HG02870 (cell line): ENCODE data around the gene SMTNL2.

Source experiments
- ATAC-seq: cut with Tn5 transposase; IDR thresholded peaks from one replicate; pipeline ENCODE4 v1.9.1; 2021; ENCODE audit warnings: mild to moderate bottlenecking, moderate library complexity; ENCODE audit not compliant: unreplicated experiment

SMTNL2 gene

DNA sequence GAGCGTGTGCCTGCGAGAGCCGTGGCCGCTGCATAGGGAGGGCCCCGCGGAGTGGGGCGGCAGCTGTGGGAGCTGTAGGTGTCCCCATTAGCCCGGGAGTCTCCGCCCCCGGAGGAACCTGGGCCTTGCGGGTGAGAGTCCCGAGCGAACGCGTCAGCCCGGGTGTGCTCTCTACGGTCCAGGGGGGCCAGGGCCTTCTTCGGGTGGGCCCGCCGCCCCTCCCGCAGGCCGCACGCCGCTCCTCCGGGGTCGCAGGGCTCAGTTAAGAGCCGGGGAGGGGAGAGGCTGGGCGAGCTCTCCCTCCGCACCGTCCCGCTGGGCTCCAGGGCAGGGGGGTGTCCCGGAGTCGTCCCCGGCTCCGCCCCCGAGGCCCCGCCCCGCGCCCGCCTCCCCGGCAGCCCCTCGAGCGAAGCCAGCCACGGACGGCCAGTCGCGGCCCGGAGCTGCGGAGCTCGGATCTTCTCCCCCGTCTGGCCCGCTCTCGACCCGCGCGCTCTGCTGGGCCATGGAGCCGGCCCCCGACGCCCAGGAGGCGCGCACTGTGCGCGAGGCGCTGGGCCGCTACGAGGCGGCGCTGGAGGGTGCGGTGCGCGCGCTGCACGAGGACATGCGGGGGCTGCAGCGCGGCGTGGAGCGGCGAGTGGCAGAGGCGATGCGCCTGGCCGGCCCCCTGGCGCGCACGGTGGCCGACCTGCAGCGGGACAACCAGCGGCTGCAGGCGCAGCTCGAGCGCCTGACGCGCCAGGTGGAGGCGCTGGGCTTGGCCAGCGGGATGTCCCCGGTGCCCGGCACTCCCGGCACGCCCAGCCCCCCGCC is at the start of gene SMTNL2:
TSS of gene SMTNL2 (plus strand) at position 429 of the 816 bp plus-strand sequence. CDS start at position 506, 77 bp downstream.
- no peak for ATAC-seq

DNA sequence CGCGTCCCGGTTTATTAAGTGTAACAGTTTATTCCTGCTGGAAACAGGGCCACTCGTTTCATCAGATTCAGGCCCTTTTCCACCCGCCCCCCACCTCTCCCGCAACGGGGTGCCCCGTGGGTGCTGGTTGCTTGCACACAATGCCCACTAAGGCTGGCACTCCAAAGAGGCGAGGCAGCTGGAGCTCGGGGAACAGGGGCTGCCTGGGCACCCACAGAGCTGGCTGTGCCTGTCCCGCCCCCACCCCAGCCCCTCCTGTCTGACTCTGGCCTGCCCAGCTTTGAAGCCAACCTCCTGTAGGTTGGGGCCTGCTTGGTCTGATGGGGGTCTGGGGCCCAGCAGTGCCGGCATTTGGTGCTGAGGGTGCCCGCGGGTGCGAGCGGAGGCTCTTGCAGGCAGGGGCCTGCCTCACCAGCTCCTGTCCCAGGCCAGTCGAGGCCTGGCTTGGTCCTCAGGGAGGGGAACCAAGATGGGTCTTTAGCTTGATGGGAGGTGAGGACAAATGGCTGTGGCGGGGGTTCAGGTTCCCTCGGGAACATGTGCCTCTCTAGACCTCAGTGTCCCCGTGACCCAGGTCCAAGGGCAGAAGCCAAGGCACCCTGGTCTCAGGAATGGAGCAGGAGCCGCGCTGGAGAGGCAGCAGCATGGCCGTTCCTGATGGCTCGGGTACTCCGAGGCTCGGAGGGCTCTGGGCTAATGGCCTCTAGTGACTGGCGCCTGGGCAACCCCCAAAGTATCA is 49.2 kb upstream of the SMTNL2 start:
- no peak for ATAC-seq

DNA sequence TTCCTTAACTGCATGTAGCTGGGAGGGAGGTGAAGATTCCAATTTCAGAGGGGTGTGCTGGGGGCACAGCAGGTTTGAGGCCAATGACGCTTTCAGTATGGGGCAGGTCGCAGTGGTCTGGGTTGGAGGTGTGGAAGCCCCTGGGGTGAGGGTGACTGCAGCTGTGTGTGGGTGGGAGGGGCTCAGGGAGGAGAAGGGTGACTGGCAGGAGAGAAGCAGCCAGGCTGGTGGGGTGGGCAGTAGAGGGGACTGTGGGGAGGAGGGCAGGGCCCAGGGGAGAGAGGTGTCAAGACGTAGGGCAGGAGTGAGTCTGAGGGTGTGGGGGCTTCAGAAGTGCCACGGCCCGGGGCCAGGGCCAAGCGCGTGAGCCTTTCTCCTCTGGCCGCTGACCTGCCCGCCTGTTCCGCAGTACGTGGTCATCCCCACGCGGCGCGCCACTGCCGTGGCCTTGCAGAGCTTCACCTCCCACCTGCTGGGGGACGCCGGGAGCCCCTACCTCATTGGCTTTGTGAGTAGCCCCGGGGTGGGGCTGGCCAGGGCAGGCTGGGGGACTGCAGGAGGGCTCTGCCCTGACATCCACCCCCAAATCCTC is 48.6 kb upstream of the SMTNL2 start:
- ATAC-seq, result no peak

DNA sequence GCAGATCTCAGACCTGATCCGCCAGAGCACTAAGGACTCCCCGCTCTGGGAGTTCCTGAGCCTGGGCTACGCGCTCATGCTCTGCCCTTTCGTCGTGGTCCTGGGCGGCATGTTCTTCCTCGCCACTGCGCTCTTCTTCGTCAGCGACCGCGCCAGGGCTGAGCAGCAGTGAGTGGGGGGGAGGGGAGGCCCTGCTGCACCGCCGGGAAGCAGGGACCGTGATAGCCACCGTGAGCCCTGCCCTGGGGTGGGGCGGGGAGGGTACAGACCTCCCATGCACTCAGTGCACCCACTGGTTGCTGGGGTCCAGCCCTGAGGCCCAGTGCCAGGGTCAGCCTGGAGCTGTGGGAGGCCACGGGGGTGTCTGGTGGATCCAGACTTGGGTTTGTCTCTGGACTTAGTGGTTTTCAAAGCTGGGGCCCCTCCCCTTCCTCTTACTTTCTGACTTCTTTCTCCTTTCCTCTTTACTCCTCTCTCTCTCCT is 48.0 kb upstream of the SMTNL2 start:
- ATAC-seq, result no peak

DNA sequence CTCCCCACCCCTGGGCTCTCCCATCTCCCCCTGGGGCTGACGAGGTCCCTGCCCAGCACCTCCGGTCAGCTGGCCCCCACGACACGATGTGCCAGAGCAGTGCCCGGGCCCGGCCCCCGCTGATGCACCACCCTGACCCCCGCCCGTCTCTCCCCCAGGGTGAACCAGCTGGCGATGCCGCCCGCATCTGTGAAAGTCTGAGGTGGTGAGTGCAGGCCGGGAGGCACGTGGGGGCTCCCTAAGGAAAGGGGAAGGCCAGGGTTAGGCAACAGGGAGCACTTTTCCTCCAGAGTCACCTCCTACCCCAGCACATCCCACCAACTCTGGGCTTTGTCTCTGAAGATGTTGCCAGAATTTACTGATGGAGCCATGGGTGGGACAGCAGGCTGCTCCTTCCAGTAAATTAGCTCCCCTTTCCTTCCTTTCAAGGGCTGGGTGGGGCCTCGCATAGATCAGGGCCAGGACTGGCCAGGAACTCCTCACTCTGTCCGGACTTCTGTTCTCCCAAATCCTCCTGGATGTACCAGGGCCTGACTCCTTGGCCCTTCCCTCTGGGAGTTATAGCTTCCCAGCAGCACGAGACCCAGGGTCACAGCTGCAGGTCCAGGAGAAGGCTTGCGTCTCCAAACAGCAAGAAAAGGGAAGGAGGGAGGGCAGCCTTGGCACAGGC is 47.5 kb upstream of the SMTNL2 start:
- no peak for ATAC-seq

DNA sequence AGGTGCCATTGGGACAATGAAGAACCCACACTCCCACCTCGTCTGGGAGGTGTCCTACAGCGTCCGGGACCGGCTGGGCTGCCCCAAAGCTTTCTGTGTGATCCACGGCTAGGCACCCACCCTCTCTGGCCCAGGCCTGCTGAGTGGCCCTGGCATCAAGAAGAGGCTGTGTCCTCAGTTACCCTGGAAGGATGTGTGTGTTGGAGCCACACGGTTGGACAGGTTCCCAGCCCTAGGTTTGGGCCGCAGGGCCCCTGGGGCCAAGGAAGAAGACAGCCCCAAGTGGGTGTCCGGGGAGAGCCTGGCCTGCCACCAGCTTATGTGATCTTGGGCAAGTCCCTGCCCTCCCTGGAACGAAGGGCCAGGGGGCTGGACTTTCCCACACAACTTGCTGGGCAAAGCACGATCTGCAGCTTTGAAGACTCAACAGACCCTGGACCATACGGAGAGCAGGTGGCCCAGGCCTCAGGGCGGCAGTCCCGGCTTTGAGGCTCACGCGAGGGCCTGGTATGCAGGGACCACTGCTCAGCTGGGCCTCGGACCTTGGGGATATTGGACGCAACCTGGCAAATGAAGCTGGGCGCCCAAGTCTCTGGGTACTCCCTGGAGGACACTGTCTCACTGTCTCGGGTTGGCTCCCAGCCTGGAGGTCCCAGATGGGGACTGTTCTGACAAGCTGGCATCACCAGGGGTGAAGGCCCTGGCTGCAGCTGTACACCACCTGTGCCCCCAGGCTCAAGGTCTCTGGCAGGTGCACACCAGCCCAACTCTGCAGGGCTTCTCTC is 46.7 kb upstream of the SMTNL2 start:
- no peak for ATAC-seq

DNA sequence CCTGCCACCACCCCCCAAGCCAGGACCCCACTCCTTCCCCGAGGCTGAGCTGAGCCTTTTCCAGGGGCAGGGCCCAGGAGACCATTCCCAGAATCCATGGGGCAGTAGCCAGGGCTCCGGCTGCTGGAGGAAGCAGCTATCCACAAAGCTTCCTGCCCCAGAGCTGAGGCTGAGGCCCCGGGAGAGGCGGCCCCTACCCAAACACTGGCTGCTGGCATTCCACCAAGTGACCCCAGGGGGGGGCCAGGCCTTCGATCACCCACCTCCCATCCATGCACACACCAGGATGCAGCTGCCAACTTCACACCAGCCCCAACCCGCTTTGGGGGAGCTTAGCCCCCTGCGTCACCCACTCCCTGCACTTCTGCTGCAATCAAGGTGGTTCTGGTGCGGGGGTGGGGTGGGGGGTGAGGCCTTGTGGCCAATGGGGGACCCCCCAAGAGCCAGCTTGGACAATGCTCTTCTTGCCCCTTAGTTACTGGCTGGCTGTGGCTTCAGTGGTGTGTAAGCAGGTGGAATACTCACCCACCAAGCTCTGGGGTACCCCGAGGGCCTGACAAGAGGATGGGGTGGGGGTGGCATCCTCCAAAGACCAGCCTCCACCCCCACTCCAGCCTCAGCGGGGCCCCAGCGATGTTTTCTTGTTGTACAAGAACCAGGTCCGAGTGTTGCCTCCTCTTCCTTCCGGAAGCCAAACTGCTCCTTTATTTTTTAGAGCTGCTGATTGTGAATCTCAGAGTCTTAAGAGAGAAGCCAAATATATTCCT is 45.9 kb upstream of the SMTNL2 start:
- ATAC-seq, result no peak

DNA sequence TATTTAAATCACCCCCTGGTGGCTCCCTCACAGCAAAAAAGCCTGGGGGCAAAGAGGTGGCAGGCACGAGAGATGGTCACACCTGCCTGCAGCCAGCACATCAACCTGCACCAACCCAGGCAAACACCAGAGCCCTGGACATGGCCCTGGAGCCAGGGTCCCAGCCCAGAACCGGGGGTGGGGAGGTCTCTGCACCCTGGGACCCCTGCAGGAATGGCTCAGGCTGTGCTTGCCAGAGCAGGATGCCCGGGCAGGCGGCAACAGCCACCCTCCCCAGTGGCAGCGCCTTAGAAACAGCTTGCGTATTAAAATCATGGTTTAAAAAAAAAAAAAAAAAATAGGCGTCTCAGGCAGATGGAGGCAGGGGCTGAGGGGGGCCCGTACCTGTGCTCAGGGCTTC is 45.3 kb upstream of the SMTNL2 start:
- no peak for ATAC-seq

DNA sequence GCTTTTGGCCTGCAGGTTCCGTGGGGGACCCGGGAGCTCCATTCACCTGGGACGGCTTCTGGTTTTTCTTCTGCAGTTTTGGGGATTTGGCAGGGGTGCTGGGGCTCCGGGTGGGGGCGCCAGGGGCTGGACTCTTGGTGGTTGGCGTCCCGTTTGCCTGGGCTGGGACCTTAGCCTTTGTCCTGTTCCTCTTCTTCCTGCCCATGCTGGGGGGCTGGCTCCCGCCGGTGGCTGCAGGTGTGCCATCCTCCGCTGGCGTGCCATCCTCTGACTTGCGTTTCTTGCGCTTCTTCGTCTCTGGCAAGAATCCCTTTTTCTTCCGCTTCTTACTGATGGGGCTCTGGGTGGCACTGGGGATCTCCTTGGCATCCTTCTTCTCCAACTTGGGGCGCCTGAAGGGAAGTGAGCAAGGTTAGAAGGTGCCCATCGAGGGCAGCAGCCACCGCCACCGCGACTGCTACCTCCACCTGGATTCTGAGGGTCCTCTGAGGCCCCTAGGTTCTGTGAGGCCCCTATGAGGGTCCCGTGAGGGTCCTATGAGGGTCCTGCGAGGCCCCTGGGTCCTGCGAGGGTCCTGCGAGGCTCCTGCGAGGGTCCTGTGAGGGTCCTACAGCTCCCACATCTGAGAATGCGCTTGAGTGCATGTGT is 44.6 kb upstream of the SMTNL2 start:
- no peak for ATAC-seq

DNA sequence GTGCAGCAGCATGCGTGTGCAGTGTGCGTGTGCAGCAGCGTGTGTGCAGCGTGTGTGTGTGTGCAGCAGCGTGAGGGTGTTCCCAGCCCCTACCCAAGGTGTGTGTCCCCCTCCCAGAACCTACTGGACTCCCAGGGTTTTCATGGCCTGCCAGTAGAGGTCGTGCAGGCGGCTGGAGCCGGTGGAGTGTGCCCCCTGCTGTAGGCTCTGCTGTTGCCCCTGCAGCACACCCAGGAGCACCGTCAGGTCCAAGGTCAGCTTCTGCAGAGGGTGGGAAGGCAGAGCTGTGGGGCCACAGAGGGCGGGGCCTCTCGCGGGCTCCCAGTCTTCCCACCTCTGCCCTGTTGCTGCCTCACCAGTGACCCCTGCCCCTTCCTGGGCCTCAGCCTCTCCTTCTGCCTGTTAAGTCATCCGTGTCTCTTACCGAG is 44.1 kb upstream of the SMTNL2 start:
- ATAC-seq, result no peak

DNA sequence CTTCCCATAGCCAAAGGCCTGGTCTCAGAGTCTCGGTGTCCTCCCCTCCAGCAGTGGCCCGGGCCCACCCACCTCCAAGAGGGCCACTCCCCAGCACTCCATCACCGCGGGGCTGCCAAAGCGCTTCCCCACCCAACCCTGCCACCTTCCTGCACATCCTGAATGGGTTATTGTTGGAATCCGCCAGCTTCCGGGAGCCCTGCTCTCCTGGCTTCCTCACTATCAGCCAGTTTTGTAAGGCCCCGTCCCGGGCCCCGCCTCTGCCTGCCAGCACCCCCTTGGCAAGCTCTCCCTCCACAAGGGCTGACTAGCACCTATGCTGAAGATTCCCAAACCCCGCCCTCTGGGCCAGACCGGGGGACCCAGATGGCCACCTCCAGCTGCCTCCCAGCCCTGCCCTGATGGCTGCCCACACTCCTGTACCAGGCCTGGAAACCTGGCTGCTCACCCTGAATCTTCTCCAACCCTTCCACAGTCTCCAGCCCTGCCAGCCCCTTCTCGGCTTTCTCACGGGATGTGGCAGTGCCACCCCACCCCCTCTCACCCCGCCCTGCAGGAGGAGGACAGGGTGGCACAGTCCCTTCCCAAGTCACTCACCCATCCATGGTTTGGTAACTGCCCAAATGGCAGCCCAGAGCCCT is 43.5 kb upstream of the SMTNL2 start:
- no peak for ATAC-seq

DNA sequence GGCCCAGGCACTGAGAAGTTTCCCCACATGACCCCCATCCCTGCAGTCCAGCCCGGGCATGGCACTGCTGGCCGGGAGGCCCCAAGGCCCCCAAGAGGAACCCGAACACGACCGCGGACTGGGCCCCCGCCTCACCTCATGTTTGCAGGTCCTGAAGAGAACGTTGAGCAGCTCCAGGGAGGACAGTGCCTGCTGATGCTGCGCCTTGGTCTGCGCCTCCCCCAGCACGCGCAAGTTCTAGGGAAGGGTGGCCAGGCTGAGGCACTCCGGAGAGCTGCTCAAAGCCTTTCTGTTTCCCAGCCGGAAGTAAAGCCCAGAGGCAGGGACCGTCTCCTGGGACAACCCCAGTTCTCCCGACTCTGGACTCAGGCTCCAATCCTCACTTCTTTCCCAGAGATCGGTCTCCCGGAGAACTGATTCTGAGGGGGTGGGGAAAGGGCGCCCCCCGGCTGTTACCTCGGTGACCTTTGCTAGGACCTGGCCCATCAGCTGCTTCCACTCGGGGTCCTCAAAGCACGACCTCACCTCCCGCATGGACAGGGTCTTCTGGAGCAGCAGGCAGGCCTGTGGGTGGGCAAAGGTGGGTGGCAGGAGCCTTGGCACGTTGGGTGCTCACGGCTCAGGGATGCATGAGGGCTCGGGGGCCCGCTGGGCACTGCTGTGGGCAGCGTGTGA is 42.9 kb upstream of the SMTNL2 start:
- ATAC-seq, result no peak

DNA sequence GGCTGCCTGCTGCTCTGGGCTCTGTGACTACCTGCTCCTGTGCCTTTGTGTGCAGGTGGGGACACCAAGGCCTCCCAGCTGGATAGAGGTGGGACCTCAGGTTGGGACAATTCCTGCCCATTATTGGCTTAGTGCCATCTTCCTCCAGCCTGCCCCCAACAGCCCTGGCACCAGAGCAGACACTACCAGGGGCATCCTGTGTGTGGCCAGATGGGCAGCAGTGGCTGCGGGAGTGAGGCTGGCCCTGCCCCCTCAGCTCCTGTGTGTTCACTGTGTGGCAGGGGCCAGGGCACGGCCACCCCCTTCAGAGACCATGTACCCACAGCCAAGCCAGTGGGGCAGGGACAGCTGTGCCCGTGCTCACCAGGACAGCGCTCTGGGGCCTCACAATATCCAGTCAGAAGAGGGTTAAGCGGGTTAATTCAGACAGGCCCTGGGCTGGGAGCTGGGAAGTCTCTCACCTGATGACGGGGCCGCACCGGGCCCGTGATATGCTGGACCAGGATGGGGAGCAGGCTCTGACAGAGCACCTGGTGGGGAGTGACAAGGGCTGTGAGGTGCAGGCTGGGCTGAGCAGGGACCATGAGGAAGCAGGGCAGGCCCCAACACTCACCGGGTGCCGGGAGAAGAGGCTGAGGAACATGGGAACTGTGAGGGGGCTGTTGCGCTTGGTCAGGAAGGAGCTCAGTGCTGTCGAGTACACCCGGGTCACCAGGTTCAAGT is 42.2 kb upstream of the SMTNL2 start:
- ATAC-seq, result no peak

DNA sequence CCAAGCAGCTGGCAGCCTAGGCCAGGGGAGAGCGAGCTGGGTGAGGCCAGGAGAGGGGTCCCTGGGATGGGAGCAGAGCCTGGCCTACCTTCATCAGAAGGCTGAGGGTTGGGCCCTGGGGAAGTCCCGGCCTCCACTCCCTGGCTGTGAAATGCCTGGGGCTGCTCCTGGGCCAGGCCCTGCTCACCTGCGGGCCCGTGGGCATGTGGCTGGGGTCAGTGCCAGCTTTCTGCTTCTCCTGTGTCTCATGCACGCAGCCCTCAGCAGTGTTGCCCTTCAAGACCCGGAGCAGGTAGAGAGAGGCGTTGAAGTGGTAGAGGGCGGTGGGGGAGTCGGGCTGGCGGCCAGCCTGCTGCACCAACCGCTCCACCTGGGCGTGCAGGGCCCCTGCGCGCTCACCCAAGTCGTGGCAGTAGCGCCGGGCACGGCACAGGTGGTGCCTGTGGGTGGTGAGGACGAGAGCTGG is 41.6 kb upstream of the SMTNL2 start:
- ATAC-seq, result no peak

DNA sequence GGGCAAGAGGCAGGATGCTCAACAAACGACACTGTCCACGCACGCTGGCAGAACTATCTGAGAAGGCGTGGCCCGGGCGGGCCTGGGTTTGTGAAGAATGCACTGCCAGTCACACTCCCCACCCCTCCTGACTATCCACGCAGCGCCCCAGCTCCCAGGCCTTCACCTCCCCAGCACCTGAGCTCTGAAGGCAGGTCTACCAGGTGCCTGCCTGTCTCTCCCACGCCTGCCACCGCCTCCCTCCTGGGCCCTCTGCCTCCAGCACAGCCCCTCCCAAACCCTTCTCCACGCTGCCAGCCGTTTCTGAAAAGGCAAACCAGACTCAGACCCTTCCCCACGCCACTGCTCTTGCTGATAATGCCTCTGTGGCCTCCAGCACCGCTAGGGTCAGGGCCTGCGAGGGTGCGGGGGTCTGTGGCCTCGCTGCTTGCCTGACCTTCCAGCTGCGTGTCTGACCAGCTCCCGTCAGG is 40.7 kb upstream of the SMTNL2 start:
- no peak for ATAC-seq

DNA sequence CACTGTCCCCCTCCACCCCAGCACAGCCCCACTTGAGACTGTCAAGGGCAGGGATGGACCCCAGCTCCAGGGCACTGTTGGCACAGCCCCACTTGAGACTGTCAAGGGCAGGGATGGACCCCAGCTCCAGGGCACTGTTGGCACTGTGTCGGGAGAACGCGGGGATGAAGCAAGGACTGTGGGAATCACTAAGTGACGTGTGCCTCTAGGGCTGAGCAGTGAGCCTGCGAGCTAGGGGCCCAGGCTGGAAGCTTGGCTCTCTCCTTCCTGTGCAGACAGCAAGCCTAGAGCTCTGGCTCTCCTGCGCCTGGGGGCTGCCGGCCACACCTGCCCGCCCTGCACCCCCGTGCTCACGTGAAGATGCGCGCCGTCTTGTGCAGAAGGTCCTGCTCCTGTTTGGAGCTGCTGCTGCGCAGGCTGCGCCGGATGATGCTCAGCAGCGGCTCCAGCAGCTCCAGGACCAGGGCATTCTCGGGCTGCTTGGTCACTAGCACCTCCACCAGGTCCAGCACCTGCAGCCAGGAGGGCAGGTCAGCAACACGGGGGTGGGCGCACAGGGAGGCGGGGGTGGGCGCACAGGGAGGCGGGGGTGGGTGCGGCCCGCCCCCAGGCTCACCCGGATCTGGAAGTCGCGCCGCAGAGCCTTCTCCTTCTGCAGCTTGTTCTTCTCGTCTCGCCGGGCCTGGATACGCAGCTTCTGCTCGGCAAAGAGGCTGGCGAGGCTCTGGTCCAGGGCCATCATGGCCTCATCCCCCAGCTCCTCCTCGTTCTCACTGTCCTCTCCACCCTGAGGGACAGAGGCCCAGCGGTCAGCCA is 40.0 kb upstream of the SMTNL2 start:
- ATAC-seq, result no peak

DNA sequence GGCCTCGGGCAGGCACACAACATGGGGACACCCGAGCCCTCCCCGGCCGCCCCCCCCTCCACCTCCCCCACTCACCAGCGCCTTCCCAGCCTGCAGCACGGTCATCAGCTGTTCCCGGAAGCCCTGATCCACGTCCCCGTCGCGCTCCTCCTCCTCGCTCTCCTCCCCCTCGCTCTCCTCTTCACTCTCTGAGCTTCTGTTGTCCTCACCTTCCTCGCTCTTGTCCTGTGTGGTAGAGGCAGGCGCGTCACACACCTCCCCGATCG is 39.4 kb upstream of the SMTNL2 start:
- no peak for ATAC-seq
